Adrenal gland (tissue), 12 donors: ENCODE data around the gene STAT4. TPM values are rescaled to one million over a fixed set of nuclear protein-coding genes. Genes with fewer than 3 reads are reported as not detected.

Experiments used
- DNase-seq, 7 donors: peaks; one replicate each; pipeline ENCODE4 v3.0.0-alpha.2; 2019 to 2020
- H3K27ac ChIP-seq, 5 donors: fragments of 200-600 bp; sonication (generic) in 4 of 5; 1 replicate in 3 of 5; 2 replicates in 2 of 5; pipeline versions ENCODE4 v1.5.1 to v1.8.0; 2016 to 2020; ENCODE audit warnings: mild to moderate bottlenecking in 1 of 5
- H3K27me3 ChIP-seq: fragments of 200-600 bp; 2 replicates; pipeline ENCODE4 v1.8.0; 2021
- H3K36me3 ChIP-seq, 2 donors: fragments of 200-600 bp; replicated peaks in 1 of 2; 1 replicate in 1 of 2; 2 replicates in 1 of 2; pipeline versions ENCODE4 v1.5.1 to v1.8.0; 2018 to 2022
- H3K4me1 ChIP-seq, 2 donors: fragments of 200-600 bp; replicated peaks in 1 of 2; 1 replicate in 1 of 2; 2 replicates in 1 of 2; pipeline versions ENCODE4 v1.5.1 to v1.8.0; 2018 to 2021
- H3K4me3 ChIP-seq, 4 donors: fragments of 200-600 bp; sonication (generic) in 3 of 4; one replicate each; pipeline ENCODE4 v1.5.1; 2016 to 2018
- H3K9me3 ChIP-seq, 3 donors: fragments of 200-600 bp; sonication (generic) in 1 of 3; replicated peaks in 1 of 3; 1 replicate in 2 of 3; 2 replicates in 1 of 3; pipeline versions ENCODE4 v1.5.1 to v1.8.0; 2016 to 2021
- POLR2A ChIP-seq, 2 donors: fragments of 450-650 bp; IDR thresholded peaks; one replicate each; pipeline ENCODE4 v1.6.1; 2017; ENCODE audit warnings: antibody characterized with exemption in 2 of 2, mild to moderate bottlenecking in 2 of 2, moderate library complexity in 1 of 2
- WGBS, 4 donors: extraction: QIAGEN DNeasy Blood & Tissue Kit in 2 of 4; methylation state at CpG; one replicate each; pipeline versions ENCODE4 v1.1.5 to v1.1.7; 2013 to 2017; 5-methylcytosine and 5-hydroxymethylcytosine counted together
- intact Hi-C, 2 donors: fragments of 100-400 bp; cut with DNase I; formaldehyde crosslinking; loops; one replicate each; pipeline versions ENCODE4 v1.14.1 to v1.15.0; 2022 to 2023
- polyA plus RNA-seq, 3 donors: library from polyadenylated mRNA; stranded (reverse); fragments of 200-250 nt in 2 of 3; fragments of 350-450 nt in 1 of 3; fragmentation: Illumina TruSeq in 1 of 3; extraction: RNeasy Lipid Tissue Mini Kit (QIAGEN cat#74804) in 1 of 3; gene quantifications; one replicate each; pipeline ENCODE4 v1.2.3, GENCODE V29; 2013 to 2014
- small RNA-seq, 2 donors: library from RNA; depleted of rRNA; stranded (forward); fragments of <200 nt; gene quantifications; one replicate each; pipeline ENCODE3, GENCODE V24; 2016
- total RNA-seq, 9 donors: library from RNA; depleted of rRNA in 4 of 9; stranded (reverse); fragments of >200 nt in 4 of 9; fragments of 120-200 nt in 1 of 9; fragmentation: NEBNext Ultra II Directional in 1 of 9; extraction: Animal tissue kit (Norgen Biotek cat#: 25700) in 1 of 9; gene quantifications; one replicate each; pipeline versions ENCODE4 v1.1.0 to v1.2.4, GENCODE V29; 2013 to 2023
- TF ChIP-seq, protein P1 (sequence below), 6 experiments: fragments of 450-650 bp in 4 of 6; fragments of 200-600 bp in 2 of 6; sonication (generic) in 1 of 6; IDR thresholded peaks; 1 replicate in 5 of 6; 2 replicates in 1 of 6; pipeline versions ENCODE4 v1.5.1 to v1.8.0; 2016 to 2021; ENCODE audit warnings: antibody characterized with exemption in 6 of 6, mild to moderate bottlenecking in 2 of 6, moderate library complexity in 1 of 6
- donor health status: healthy with polysubstance abuse.
- donor health status: Bipolar disorder and iron deficiency.
- donor health status: DM: yes; HTN: yes; CAD: no.
- donor health status: DM: no; HTN: no; CAD: no.
- donor health status: DM: no; HTN: no; CAD: no.
- donor health status: DM: yes; HTN: yes; CAD: no.

Gene STAT4
- total and polyA plus RNA-seq, 12 donors = 0.52 to 5.1 (median 1.4) TPM

GRCh38 chr2:190979906-190980629, 170.7 kb downstream of the STAT4 start:
- H3K27ac ChIP-seq = peak overlapping the region in 2 of 5 donors; percentile 26 to 73
- intact Hi-C loops = no loop called here
- H3K36me3 ChIP-seq = peaks cover 0 to 99% of the 10 kb centered on the region in 2 donors
- DNase-seq = peak in 6 of 7 donors; percentile 36 to 70 (median 55)
- no peak overlapping the region for H3K4me3 ChIP-seq
- TF ChIP-seq POLR2A (IDR thresholded peaks at IDR 0.05) = no peak
- TF ChIP-seq, protein P1, sequence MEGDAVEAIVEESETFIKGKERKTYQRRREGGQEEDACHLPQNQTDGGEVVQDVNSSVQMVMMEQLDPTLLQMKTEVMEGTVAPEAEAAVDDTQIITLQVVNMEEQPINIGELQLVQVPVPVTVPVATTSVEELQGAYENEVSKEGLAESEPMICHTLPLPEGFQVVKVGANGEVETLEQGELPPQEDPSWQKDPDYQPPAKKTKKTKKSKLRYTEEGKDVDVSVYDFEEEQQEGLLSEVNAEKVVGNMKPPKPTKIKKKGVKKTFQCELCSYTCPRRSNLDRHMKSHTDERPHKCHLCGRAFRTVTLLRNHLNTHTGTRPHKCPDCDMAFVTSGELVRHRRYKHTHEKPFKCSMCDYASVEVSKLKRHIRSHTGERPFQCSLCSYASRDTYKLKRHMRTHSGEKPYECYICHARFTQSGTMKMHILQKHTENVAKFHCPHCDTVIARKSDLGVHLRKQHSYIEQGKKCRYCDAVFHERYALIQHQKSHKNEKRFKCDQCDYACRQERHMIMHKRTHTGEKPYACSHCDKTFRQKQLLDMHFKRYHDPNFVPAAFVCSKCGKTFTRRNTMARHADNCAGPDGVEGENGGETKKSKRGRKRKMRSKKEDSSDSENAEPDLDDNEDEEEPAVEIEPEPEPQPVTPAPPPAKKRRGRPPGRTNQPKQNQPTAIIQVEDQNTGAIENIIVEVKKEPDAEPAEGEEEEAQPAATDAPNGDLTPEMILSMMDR (IDR thresholded peaks at IDR 0.05) = no peak
- no peaks in the 10 kb centered on the region for H3K27me3 ChIP-seq
- no peaks in the 10 kb centered on the region for H3K4me1 ChIP-seq
- WGBS, 4 donors = 39 to 70% (median 59%) methylated on average over 10 to 14 of the region's 14 CpGs
- H3K9me3 ChIP-seq = no peaks in the 10 kb centered on the region

Small RNA genes within 50 kb of the gene (small RNA-seq; reads per million reads assigned to genes)
- gene RNU6-959P = 0 to 0.08 reads per million in 2 donors

Other genes with a start within 250 kb of the STAT4 start
- 100 to 1,000 TPM in 2 of 9 donors, 10 to 100 TPM in 7; 45.6 to 165 (median 79.4) TPM for gene STAT1, start 136.8 kb downstream of the STAT4 start, total RNA-seq
- gene STAT1, start 136.8 kb downstream of the STAT4 start, polyA plus RNA-seq = 10 to 100 TPM; 11.9 to 99.5 (median 17.1) TPM
- 10 to 100 TPM in 7 of 9 donors, 1 to 10 TPM in 2; 8.0 to 24.0 (median 15.4) TPM for gene MYO1B, start 94.4 kb upstream of the STAT4 start, total RNA-seq
- 10 to 100 TPM in 1 of 3 donors, 1 to 10 TPM in 2; 6.9 to 18.0 (median 6.9) TPM for gene MYO1B, start 94.4 kb upstream of the STAT4 start, polyA plus RNA-seq